A673 (cell line): ENCODE data around the gene SPTAN1. TPM values are rescaled to one million over a fixed set of nuclear protein-coding genes. Genes with fewer than 3 reads are reported as not detected.

Experiments used
- BruUV-seq: library from RNA; stranded (reverse); fragments of 400-500 nt; replicated peaks from 2 replicates; lab custom pipeline; 2021; lab: Mats Ljungman, UMichigan
- CTCF ChIA-PET: fragments of 300-600 bp; sonication (Branson Sonifier 250); formaldehyde crosslinking; loops from one replicate; lab custom pipeline; 2022; ENCODE audit warnings: antibody characterized with exemption; lab: Charles Lee
- POLR2A ChIA-PET: fragments of 300-600 bp; sonication (Branson Sonifier 250); formaldehyde crosslinking; loops from one replicate; lab custom pipeline; 2022; ENCODE audit warnings: antibody characterized with exemption; ENCODE audit not compliant: low non-redundant PET; lab: Charles Lee
- DNase-seq: peaks from one replicate; pipeline ENCODE4 v3.0.0-alpha.2; 2015; ENCODE audit warnings: low spot score
- H3K27ac ChIP-seq: fragments of 200-600 bp; sonication (generic); 2 replicates; pipeline ENCODE4 v1.5.1; 2016; ENCODE audit warnings: mixed run types, low read depth, mild to moderate bottlenecking, mixed read lengths, antibody characterized with exemption, low read length; ENCODE audit not compliant: poor library complexity, severe bottlenecking
- H3K27me3 ChIP-seq: fragments of 200-600 bp; sonication (generic); replicated peaks from 2 replicates; pipeline ENCODE4 v1.6.1; 2017; ENCODE audit warnings: mixed run types, low read depth, mild to moderate bottlenecking, mixed read lengths, antibody characterized with exemption, low read length; ENCODE audit not compliant: insufficient read depth, poor library complexity
- H3K36me3 ChIP-seq: fragments of 200-600 bp; sonication (generic); 2 replicates; pipeline ENCODE4 v1.6.1; 2016; ENCODE audit warnings: mixed run types, mild to moderate bottlenecking, mixed read lengths, antibody characterized with exemption, low read length; ENCODE audit not compliant: insufficient read depth, poor library complexity, severe bottlenecking
- H3K4me1 ChIP-seq: fragments of 200-600 bp; sonication (generic); 2 replicates; pipeline ENCODE4 v1.6.1; 2017; ENCODE audit warnings: mixed run types, mild to moderate bottlenecking, mixed read lengths, antibody characterized with exemption, low read length; ENCODE audit not compliant: insufficient read depth, poor library complexity, severe bottlenecking
- H3K4me3 ChIP-seq: fragments of 200-600 bp; sonication (generic); 2 replicates; pipeline ENCODE4 v1.5.1; 2016; ENCODE audit warnings: low read depth, mixed run types, mild to moderate bottlenecking, mixed read lengths, low read length; ENCODE audit not compliant: poor library complexity, severe bottlenecking
- H3K9me3 ChIP-seq: fragments of 200-600 bp; sonication (generic); 2 replicates; pipeline ENCODE4 v1.6.1; 2016; ENCODE audit warnings: mixed run types, low read depth, mild to moderate bottlenecking, mixed read lengths, antibody characterized with exemption, low read length; ENCODE audit not compliant: poor library complexity, severe bottlenecking
- EZH2 ChIP-seq: fragments of 200-600 bp; sonication (generic); IDR thresholded peaks from 2 replicates; pipeline ENCODE4 v1.6.1; 2017; ENCODE audit warnings: borderline replicate concordance, low read depth, mild to moderate bottlenecking, mixed read lengths, antibody characterized with exemption, low read length; ENCODE audit not compliant: poor library complexity, severe bottlenecking
- intact Hi-C: fragments of 100-400 bp; cut with micrococcal nuclease; formaldehyde crosslinking; loops from one replicate; pipeline ENCODE4 v1.10.0; 2022; ENCODE audit not compliant: unreplicated experiment
- total RNA-seq: library from RNA; stranded (reverse); gene quantifications from 2 replicates; pipeline ENCODE4 v1.2.3, GENCODE V29; 2021
- TF ChIP-seq, protein P1 (sequence below): fragments of 300-800, 200-600 bp; sonication (generic); conservative IDR thresholded peaks from 2 replicates; pipeline ENCODE4 v1.5.1; 2017; ENCODE audit warnings: low read depth, mild to moderate bottlenecking, antibody characterized with exemption, low read length, moderate library complexity, mixed read lengths

Gene SPTAN1
- total RNA-seq, 1 experiment from 2014 or later, result 262 TPM

DNA sequence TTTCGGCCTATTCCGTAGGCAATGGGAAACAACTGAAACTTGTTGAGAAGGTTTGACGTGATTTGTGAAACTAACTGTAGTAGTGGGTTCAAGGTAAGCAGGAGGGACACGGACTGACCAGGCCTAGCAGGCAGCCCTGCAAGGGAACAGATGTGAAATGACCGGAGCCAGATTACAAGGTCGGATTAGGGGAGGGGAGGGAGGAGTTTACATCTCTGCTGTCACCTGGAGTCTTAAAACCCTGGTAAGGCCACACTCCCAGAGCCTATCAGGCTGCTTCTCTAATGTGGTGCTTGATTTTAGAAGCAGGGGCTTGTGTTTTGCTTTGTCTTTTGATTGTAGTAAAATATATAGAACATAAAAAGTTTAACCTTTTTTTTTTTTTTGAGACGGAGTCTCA, 3.5 kb upstream of the SPTAN1 start:
- no TSS peak for BruUV-seq

DNA sequence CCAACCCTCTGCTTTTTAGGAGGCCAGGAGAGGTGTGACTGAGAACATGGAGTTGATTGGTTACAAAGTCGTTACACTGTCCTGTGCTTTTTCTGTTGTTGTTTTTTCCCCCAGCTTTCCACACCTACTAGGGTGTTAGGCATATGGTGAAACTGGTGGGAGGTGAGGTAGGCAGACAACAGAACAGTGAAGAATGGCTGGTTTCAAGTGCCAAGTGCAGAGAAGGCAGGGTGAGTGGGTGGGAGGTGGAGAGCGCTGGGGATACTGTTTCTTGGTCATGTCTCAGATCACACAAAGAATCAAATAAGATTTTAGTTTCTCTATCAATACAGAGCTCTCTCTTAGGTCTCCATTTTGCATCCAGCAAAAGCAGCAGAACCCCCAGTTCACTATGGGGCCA, 2.2 kb upstream of the SPTAN1 start:
- peak overlapping the region; percentile 22 for H3K27ac ChIP-seq
- H3K4me3 ChIP-seq, result no peak overlapping the region
- ChIA-PET POLR2A (no interaction called here), CTCF (no interaction called here)
- no peaks in the 10 kb centered on the region for H3K27me3 ChIP-seq
- no peaks in the 10 kb centered on the region for H3K36me3 ChIP-seq
- H3K4me1 ChIP-seq, result peaks cover 35% of the 10 kb centered on the region
- no peaks in the 10 kb centered on the region for H3K9me3 ChIP-seq
- no peak for DNase-seq
- no peak for TF ChIP-seq EZH2
- TF ChIP-seq, protein P1, sequence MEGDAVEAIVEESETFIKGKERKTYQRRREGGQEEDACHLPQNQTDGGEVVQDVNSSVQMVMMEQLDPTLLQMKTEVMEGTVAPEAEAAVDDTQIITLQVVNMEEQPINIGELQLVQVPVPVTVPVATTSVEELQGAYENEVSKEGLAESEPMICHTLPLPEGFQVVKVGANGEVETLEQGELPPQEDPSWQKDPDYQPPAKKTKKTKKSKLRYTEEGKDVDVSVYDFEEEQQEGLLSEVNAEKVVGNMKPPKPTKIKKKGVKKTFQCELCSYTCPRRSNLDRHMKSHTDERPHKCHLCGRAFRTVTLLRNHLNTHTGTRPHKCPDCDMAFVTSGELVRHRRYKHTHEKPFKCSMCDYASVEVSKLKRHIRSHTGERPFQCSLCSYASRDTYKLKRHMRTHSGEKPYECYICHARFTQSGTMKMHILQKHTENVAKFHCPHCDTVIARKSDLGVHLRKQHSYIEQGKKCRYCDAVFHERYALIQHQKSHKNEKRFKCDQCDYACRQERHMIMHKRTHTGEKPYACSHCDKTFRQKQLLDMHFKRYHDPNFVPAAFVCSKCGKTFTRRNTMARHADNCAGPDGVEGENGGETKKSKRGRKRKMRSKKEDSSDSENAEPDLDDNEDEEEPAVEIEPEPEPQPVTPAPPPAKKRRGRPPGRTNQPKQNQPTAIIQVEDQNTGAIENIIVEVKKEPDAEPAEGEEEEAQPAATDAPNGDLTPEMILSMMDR, result no peak
- intact Hi-C loops, result loop anchor here (5.0 kb wide), 1 partner anchor 137 kb away; the partner anchor contains the start of gene SET
- BruUV-seq, result no TSS peak

More for the DNA sequence above, 3.5 kb upstream of the SPTAN1 start:
- ChIA-PET POLR2A (no interaction called here), CTCF (no interaction called here)
- H3K4me3 ChIP-seq, result no peak overlapping the region
- no peaks in the 10 kb centered on the region for H3K36me3 ChIP-seq
- H3K9me3 ChIP-seq, result no peaks in the 10 kb centered on the region
- peaks cover 21% of the 10 kb centered on the region for H3K4me1 ChIP-seq
- no peaks in the 10 kb centered on the region for H3K27me3 ChIP-seq
- TF ChIP-seq, protein P1, result no peak
- TF ChIP-seq EZH2, result no peak
- no peak overlapping the region for H3K27ac ChIP-seq
- intact Hi-C loops, result no loop called here
- DNase-seq, result no peak

DNA sequence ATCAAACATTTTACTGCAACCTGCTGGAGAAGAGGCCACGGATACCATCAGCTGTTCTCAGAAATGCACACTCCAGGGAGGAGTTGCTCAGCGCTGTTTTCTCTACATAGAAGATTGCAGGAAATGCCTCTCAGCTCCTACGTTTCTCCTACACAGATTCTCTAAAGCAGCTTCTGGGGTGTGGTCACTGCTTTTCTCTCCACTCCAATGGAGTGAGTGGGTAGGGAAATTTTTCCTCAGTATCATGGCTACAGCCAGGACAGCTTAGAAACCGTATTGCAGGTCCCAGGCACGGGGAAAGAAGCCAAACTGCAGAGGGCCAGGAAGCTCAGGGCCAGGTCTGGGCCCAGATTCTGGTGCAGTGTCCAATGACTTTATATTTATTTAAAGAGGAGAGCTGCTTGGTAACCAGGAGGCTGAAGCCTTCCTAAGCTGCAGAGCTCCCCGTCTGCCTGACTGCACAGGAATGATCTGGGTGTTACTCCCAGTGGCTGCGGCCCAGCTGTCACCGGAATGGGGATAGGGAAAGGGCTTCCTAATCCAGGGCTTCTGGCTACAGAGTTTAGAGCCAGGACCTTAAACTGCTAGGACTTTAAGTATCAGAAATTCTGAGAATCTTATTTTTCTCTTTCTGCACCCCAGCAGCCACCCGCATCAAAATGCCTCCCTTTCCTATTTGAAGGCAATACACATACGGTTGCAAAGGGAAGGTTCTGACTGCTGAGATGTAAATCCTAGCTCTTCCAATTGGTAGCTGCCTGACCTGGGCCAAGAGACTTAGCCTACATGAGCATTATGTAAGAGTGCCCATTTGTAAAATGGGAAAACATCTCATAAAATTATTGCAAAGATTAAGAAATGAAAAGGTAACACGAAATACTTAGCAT, 1.4 kb upstream of the SPTAN1 start:
- ChIA-PET CTCF (no interaction called here), POLR2A (interaction anchor here (0.6 kb wide), 1 partner anchor 310 kb away, joined by 3 read pairs; no protein-coding TSS in a partner anchor)
- H3K4me1 ChIP-seq, result peaks cover 41% of the 10 kb centered on the region
- peak overlapping the region; percentile 22 for H3K27ac ChIP-seq
- H3K27me3 ChIP-seq, result no peaks in the 10 kb centered on the region
- no peaks in the 10 kb centered on the region for H3K36me3 ChIP-seq
- TF ChIP-seq EZH2, result no peak
- TF ChIP-seq, protein P1, result no peak
- no peak for DNase-seq
- intact Hi-C loops, result loop anchor here (5.0 kb wide), 1 partner anchor 136 kb away; the partner anchor contains the start of gene SET
- H3K4me3 ChIP-seq, result peak overlapping the region; percentile 95
- H3K9me3 ChIP-seq, result no peaks in the 10 kb centered on the region
- no TSS peak for BruUV-seq
